ENCODE measurements around the gene CTNNBL1.

DNA sequence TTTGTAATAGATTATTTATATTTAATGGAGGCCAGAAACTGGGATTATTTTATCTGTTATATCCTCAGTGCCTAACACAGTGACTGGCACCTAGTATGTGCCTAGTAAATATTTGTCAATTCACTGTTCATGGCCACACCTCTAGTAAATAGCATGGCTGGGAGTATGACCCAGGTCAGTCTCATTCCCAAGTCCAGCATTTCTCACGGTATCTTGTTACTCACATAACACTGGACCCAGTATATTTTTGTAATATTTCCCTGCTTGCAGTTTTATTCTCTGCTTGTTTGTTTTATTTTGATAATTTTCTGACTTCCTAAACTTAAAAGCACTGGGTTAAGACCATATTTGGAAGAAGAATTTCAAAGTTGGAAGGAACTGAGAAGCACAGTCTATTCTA, 47.7 kb downstream of the CTNNBL1 start:
- TF ChIP-seq CTCF (IDR thresholded peaks at IDR 0.05) (no peak), POLR2A (IDR thresholded peaks at IDR 0.05) (no peak)
